Measurements from ENCODE around the gene RASD2.

DNA sequence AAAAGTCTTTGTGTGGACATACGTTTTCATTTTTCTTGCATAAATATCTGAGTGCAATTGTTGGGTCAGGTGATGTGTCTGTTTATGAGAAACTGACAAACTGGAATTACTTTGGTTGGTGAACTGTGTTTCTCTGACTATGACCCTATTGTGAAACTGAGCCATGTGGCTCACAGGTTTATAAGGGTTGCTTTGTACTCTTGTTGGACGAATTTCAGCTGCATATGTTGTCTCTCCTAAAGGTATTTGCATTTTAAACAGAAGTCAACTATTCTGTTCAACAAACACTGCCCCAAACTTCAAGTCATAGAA lies 34.4 kb upstream of the RASD2 start:
- no peak for TF ChIP-seq POLR2A (IDR thresholded peaks at IDR 0.05; ENCODE audit: low read depth, low read length)
- TF ChIP-seq CTCF (IDR thresholded peaks at IDR 0.05 in 2 of 3, conservative IDR thresholded peaks at IDR 0.05 in 1 of 3; ENCODE audit: control insufficient read depth in 2 of 3, extremely low read depth in 1 of 3, insufficient read depth in 1 of 3, low read depth in 3 of 3, low read length in 3 of 3) = no peak
- no peak for TF ChIP-seq JUNB (IDR thresholded peaks at IDR 0.05)
- no peak for TF ChIP-seq EP300 (IDR thresholded peaks at IDR 0.05; ENCODE audit: borderline replicate concordance in 1 of 2, control insufficient read depth in 1 of 2, low read depth in 2 of 2, low read length in 2 of 2)
- no peak for TF ChIP-seq RCOR1 (conservative IDR thresholded peaks at IDR 0.05; ENCODE audit: low read depth, low read length)
- no peak for TF ChIP-seq EZH2 (IDR thresholded peaks at IDR 0.05; ENCODE audit: borderline replicate concordance, control insufficient read depth, low read depth, low read length)
- no peak for TF ChIP-seq NR2C2 (IDR thresholded peaks at IDR 0.05; ENCODE audit: borderline replicate concordance, control insufficient read depth, insufficient read length, low read depth)
- TF ChIP-seq HSF1 (IDR thresholded peaks at IDR 0.05; ENCODE audit: low read depth, low read length) = no peak
- TF ChIP-seq RAD21 (IDR thresholded peaks at IDR 0.05; ENCODE audit: insufficient read depth, low read depth, low read length) = no peak
- no peak for TF ChIP-seq TCF7 (IDR thresholded peaks at IDR 0.05; ENCODE audit: borderline replicate concordance)
- TF ChIP-seq JUND (IDR thresholded peaks at IDR 0.05; ENCODE audit: low read depth, low read length) = no peak

Data from GM12878 (cell line).